Activated T-cell treated with anti-CD3 and anti-CD28 coated beads, Interleukin-2, amount 50 U/mL, for 4 hours (primary cell): ENCODE measurements around the gene SLC25A18. TPM values are rescaled to one million over a fixed set of nuclear protein-coding genes. Genes with fewer than 3 reads are reported as not detected.
"Not testable (repeated sequence)": the region's sequence is repeated elsewhere in the genome, so short reads cannot be mapped to it uniquely, and the experiment has no call there.

ENCODE experiments used
- ATAC-seq, 2 donors: fragments of 200-7000 bp; cut with Tn5 transposase; one replicate each; pipeline ENCODE4 v1.10.0; 2021
- DNase-seq: peaks from one replicate; pipeline ENCODE4 v3.0.0-alpha.2; 2020
- H3K27me3 Mint-ChIP-seq: one replicate; pipeline ENCODE4 v1.8.0; 2021; ENCODE audit warnings: low read depth, mixed read lengths
- H3K36me3 Mint-ChIP-seq: one replicate; pipeline ENCODE4 v1.8.0; 2022; ENCODE audit warnings: mixed read lengths; ENCODE audit not compliant: insufficient read depth
- H3K4me1 Mint-ChIP-seq: one replicate; pipeline ENCODE4 v1.8.0; 2021; ENCODE audit warnings: low read depth, mixed read lengths
- H3K4me3 Mint-ChIP-seq: one replicate; pipeline ENCODE4 v1.8.0; 2021; ENCODE audit warnings: mild to moderate bottlenecking, moderate library complexity, mixed read lengths
- H3K9me3 Mint-ChIP-seq: one replicate; pipeline ENCODE4 v1.8.0; 2021; ENCODE audit warnings: mixed read lengths
- total RNA-seq, 3 donors: library from RNA; stranded (reverse); gene quantifications; one replicate each; pipeline ENCODE4 v1.2.1, GENCODE V29; 2021

SLC25A18 gene
- total RNA-seq, 3 donors from 2014 or later = not detected

GRCh38 chr22:17549655-17550054 is 13.6 kb upstream of the SLC25A18 start:
- Mint-ChIP-seq H3K9me3 (no peaks in the 10 kb centered on the region), H3K4me1 (no peaks in the 10 kb centered on the region), H3K27me3 (peaks cover 2% of the 10 kb centered on the region), H3K4me3 (no peak overlapping the region), H3K36me3 (no peaks in the 10 kb centered on the region)
- DNase-seq (no peak), ATAC-seq (no peak)

DNA sequence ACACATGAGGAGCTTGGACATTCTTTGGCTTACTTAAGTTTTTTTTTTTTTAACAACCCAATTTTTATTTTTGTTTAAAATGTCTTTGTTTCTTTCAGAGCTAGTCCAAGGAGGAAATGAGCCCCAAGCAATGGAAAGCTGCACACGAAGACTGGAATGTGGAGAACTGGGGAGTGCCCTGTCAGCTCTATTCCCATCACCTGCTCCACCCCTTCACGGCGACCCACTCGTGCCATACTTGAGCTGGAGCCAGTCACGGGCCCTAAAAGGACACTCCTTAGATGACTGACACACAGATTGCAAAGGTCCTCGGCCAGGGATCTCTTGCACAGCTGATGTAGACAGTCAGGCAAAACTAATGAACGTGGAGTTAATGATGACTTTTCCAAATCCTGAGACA is 10.6 kb upstream of the SLC25A18 start:
- Mint-ChIP-seq H3K4me3 (no peak overlapping the region), H3K36me3 (no peaks in the 10 kb centered on the region), H3K9me3 (no peaks in the 10 kb centered on the region), H3K27me3 (peaks cover 2% of the 10 kb centered on the region), H3K4me1 (no peaks in the 10 kb centered on the region)
- DNase-seq (no peak), ATAC-seq (no peak)

- peaks cover 4% of the 10 kb centered on the region for H3K27me3 Mint-ChIP-seq
- no peaks in the 10 kb centered on the region for H3K9me3 Mint-ChIP-seq
- no peaks in the 10 kb centered on the region for H3K36me3 Mint-ChIP-seq
- no peaks in the 10 kb centered on the region for H3K4me1 Mint-ChIP-seq
- ATAC-seq (no peak), DNase-seq (no peak)
- H3K4me3 Mint-ChIP-seq = no peak overlapping the region
Observed at GRCh38 chr22:17554814-17555213, 8.5 kb upstream of the SLC25A18 start.

DNA sequence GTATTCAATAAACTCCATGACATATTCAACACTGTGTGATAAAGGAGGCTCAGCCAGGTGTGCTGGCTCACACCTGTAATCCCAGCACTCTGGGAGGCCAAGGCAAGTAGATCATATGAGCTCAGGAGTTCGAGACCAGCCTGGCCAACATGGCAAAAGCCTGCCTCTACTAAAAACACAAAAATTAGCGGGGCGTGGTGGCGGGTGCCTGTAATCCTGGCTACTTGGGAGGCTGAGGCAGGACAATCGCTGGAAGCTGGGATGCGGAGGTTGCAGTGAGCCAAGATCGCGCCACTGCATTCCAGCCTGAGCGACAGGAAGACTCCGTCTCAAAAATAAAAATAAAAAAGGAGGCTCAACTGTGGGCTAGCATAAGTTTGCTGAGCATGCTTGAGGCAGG is 4.1 kb upstream of the SLC25A18 start:
- DNase-seq (no peak), ATAC-seq (no peak)
- no peaks in the 10 kb centered on the region for H3K4me1 Mint-ChIP-seq
- no peak overlapping the region for H3K4me3 Mint-ChIP-seq
- H3K36me3 Mint-ChIP-seq = no peaks in the 10 kb centered on the region
- H3K9me3 Mint-ChIP-seq = no peaks in the 10 kb centered on the region
- peaks cover 7% of the 10 kb centered on the region for H3K27me3 Mint-ChIP-seq

DNA sequence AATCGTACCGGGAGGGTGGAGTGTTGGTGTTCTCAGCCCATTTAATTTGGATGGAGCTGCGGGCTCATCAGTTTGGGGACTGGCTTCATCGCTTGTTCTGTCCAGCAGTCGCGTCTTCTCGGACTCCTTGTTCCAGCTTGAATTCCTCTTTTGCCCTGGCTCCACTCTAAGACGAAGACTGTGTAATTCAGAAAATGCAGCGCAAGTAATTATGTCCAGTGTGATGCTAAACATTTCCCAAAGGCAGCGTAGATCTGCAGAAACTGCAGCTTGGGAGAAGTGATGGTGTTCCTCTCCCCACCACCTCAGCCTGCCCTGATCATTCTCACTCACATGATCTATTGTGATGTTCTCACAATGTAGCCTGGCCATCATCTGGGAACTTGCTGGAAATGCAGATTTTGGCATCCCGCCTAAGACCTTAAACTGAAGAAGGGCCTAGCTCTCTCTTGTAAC is 666 bp downstream of the SLC25A18 start:
- no peaks in the 10 kb centered on the region for H3K4me1 Mint-ChIP-seq
- ATAC-seq = no peak
- no peak for DNase-seq
- no peak overlapping the region for H3K4me3 Mint-ChIP-seq
- peaks cover 8% of the 10 kb centered on the region for H3K27me3 Mint-ChIP-seq
- no peaks in the 10 kb centered on the region for H3K9me3 Mint-ChIP-seq
- H3K36me3 Mint-ChIP-seq = no peaks in the 10 kb centered on the region

GRCh38 chr22:17566016-17566687 is 2.9 kb downstream of the SLC25A18 start:
- peaks cover 18% of the 10 kb centered on the region for H3K27me3 Mint-ChIP-seq
- H3K36me3 Mint-ChIP-seq, H3K4me3 Mint-ChIP-seq, H3K4me1 Mint-ChIP-seq, H3K9me3 Mint-ChIP-seq, DNase-seq, ATAC-seq: not testable (repeated sequence)

DNA sequence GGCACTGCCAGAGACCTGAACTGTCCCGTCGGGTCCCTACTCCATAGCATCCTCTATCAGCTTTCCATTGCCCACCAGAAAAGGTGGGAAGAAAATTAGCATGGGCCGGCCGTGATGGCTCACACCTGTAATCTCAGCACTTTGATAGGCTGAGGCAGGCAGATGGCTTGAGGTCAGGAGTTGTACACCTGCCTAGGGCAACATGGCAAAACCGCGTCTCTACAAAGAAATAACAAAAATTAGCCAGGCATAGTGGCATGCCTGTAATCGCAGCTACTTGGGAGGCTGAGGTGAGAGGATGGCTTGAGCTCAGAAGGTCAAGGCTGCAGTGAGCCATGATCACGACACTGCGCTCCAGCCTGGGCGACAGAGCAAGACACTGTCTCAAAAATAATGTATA is 3.5 kb downstream of the SLC25A18 start:
- H3K27me3 Mint-ChIP-seq = peaks cover 21% of the 10 kb centered on the region

DNA sequence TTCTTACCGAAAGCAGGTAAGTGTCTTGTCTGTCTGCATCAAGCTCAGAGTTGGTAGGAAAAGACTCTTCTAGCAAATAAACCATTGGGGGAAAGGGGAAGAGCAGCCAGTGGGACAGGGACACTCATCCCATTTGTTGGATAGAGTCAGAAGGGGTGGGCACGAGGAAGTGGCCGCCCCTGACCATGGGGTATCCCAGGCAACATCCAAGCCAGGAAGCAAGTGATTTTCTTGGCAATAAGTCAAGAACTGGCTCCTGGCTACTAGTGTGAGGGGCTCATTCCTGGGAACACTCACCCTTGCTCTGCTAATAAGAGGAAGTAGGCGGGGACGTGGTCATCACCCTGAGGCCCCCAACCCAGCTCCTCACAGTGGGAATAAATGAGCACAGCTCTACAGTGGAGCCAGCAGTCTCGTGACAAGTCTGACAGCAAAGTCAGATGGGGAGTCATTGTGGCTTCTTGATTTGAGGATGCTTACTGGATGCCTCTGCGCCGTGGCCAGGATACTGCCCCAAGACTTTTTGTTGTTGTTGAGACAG is 6.7 kb downstream of the SLC25A18 start:
- no peaks in the 10 kb centered on the region for H3K4me1 Mint-ChIP-seq

More for the DNA sequence above, 3.5 kb downstream of the SLC25A18 start:
- Mint-ChIP-seq H3K4me1 (no peaks in the 10 kb centered on the region), H3K36me3 (no peaks in the 10 kb centered on the region), H3K9me3 (no peaks in the 10 kb centered on the region), H3K4me3 (no peak overlapping the region)
- no peak for ATAC-seq
- no peak for DNase-seq

GRCh38 chr22:17570851-17571631 is 7.7 kb downstream of the SLC25A18 start:
- ATAC-seq (no peak), DNase-seq (no peak)
- peaks cover 26% of the 10 kb centered on the region for H3K27me3 Mint-ChIP-seq
- H3K36me3 Mint-ChIP-seq = no peaks in the 10 kb centered on the region
- no peaks in the 10 kb centered on the region for H3K4me1 Mint-ChIP-seq
- no peaks in the 10 kb centered on the region for H3K9me3 Mint-ChIP-seq
- H3K4me3 Mint-ChIP-seq = no peak overlapping the region

More for the DNA sequence above, 6.7 kb downstream of the SLC25A18 start:
- no peaks in the 10 kb centered on the region for H3K9me3 Mint-ChIP-seq
- no peak for ATAC-seq
- H3K4me3 Mint-ChIP-seq = no peak overlapping the region
- H3K27me3 Mint-ChIP-seq = peaks cover 27% of the 10 kb centered on the region
- no peak for DNase-seq
- H3K36me3 Mint-ChIP-seq = no peaks in the 10 kb centered on the region

GRCh38 chr22:17575151-17575550 is 11.9 kb downstream of the SLC25A18 start:
- Mint-ChIP-seq H3K4me1 (no peaks in the 10 kb centered on the region), H3K9me3 (no peaks in the 10 kb centered on the region), H3K27me3 (peaks cover 24% of the 10 kb centered on the region), H3K36me3 (no peaks in the 10 kb centered on the region), H3K4me3 (no peak overlapping the region)
- ATAC-seq = no peak
- DNase-seq = no peak

GRCh38 chr22:17575681-17576080 is 12.4 kb downstream of the SLC25A18 start:
- peaks cover 21% of the 10 kb centered on the region for H3K27me3 Mint-ChIP-seq
- ATAC-seq (no peak), DNase-seq (no peak)
- no peak overlapping the region for H3K4me3 Mint-ChIP-seq
- H3K4me1 Mint-ChIP-seq = no peaks in the 10 kb centered on the region
- H3K9me3 Mint-ChIP-seq = no peaks in the 10 kb centered on the region
- H3K36me3 Mint-ChIP-seq = no peaks in the 10 kb centered on the region

GRCh38 chr22:17576470-17576869 is 13.2 kb downstream of the SLC25A18 start:
- DNase-seq = no peak
- peak; percentile 21 to 30 for ATAC-seq
- H3K27me3 Mint-ChIP-seq = peaks cover 14% of the 10 kb centered on the region
- H3K36me3 Mint-ChIP-seq = no peaks in the 10 kb centered on the region
- H3K4me1 Mint-ChIP-seq = no peaks in the 10 kb centered on the region
- no peak overlapping the region for H3K4me3 Mint-ChIP-seq
- H3K9me3 Mint-ChIP-seq = no peaks in the 10 kb centered on the region

GRCh38 chr22:17578136-17578754 is 14.9 kb downstream of the SLC25A18 start:
- no peaks in the 10 kb centered on the region for H3K9me3 Mint-ChIP-seq

DNA sequence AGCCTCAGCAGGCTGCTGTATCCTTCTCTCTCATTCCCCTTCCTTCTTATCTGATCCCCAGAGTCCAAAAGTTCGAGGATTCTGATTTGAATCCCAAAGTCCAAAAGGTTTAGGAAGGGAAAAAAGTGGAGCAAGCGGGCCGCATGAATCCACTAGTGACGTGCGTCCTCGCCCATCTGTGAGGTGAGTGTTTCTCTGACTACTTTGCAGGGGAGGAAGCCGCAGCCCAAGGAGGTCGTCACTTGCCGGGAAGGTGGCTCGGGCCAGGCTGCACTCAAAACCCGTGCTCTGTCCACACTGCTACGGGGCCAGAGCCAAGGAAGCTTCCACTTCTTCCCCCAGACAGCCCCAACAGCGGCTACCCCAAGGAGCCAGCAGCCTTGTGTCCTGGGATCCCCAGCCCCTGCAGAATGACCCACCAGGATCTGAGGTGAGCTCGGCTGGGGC is 16.3 kb downstream of the SLC25A18 start:
- Mint-ChIP-seq H3K27me3 (peaks cover 4% of the 10 kb centered on the region), H3K4me1 (no peaks in the 10 kb centered on the region), H3K36me3 (no peaks in the 10 kb centered on the region), H3K9me3 (no peaks in the 10 kb centered on the region), H3K4me3 (no peak overlapping the region)
- ATAC-seq (no peak), DNase-seq (no peak)

More at GRCh38 chr22:17578136-17578754, 14.9 kb downstream of the SLC25A18 start:
- ATAC-seq (no peak), DNase-seq (no peak)
- no peaks in the 10 kb centered on the region for H3K4me1 Mint-ChIP-seq
- H3K4me3 Mint-ChIP-seq = no peak overlapping the region
- peaks cover 9% of the 10 kb centered on the region for H3K27me3 Mint-ChIP-seq
- H3K36me3 Mint-ChIP-seq = no peaks in the 10 kb centered on the region
